Measurements from ENCODE around the gene RHBDD2.

- no peak for TF ChIP-seq CTCF (conservative IDR thresholded peaks at IDR 0.05; ENCODE audit: low read length)
- no peak for TF ChIP-seq EZH2phosphoT487 (IDR thresholded peaks at IDR 0.05; ENCODE audit: borderline replicate concordance, low read depth, low read length)
These were observed 27.2 kb downstream of the RHBDD2 start for GRCh38 chr7:75905785-75906604.
